HEK293 (cell line): ENCODE data around the gene TBX10.

Experiments
- CTCF ChIA-PET: fragments of 350-600 bp; formaldehyde crosslinking; extraction: SDS; loops from one replicate; lab custom pipeline; 2021; ENCODE audit warnings: antibody characterized with exemption; lab: Yijun Ruan, JAX
- POLR2A ChIA-PET: fragments of 300-600 bp; formaldehyde crosslinking; extraction: SDS; loops from one replicate; lab custom pipeline; 2020; ENCODE audit warnings: antibody characterized with exemption, inconsistent platforms; lab: Yijun Ruan, JAX
- H3K27ac ChIP-seq: fragments of 200-500 bp; sonication (Bioruptor generic); 2 replicates; pipeline ENCODE4 v1.5.1; 2014; ENCODE audit warnings: low read depth, low read length, control low read depth, inconsistent platforms; ENCODE audit errors: extremely low read depth
- H3K36me3 ChIP-seq, 2 experiments: fragments of 200-500 bp in 1 of 2; sonication (Bioruptor generic) in 1 of 2; 1 replicate in 1 of 2; 2 replicates in 1 of 2; pipeline ENCODE4 v1.5.1; 2014 to 2017; ENCODE audit warnings: inconsistent platforms in 2 of 2, low read length in 2 of 2; ENCODE audit not compliant: control insufficient read depth in 2 of 2, insufficient read depth in 1 of 2
- H3K4me1 ChIP-seq: fragments of 200-500 bp; sonication (Bioruptor generic); 2 replicates; pipeline ENCODE4 v1.5.1; 2014; ENCODE audit warnings: mild to moderate bottlenecking, low read length, inconsistent platforms; ENCODE audit not compliant: control insufficient read depth, insufficient read depth
- H3K4me3 ChIP-seq: 2 replicates; pipeline ENCODE4 v1.5.1; 2011; ENCODE audit warnings: low read depth, mild to moderate bottlenecking, control low read depth, low read length, moderate library complexity
- H3K9me3 ChIP-seq: fragments of 200-500 bp; sonication (Bioruptor generic); 2 replicates; pipeline ENCODE4 v1.5.1; 2014; ENCODE audit warnings: low read depth, low read length, inconsistent platforms; ENCODE audit not compliant: control insufficient read depth, insufficient read depth
- BCL11A ChIP-seq: fragments of 450-650 bp; formaldehyde crosslinking; IDR thresholded peaks from 2 replicates; pipeline ENCODE4 v1.5.1; 2016; ENCODE audit warnings: low read depth, missing biosample characterization, missing genetic modification characterization
- IKZF3 ChIP-seq: fragments of 450-650 bp; IDR thresholded peaks from 2 replicates; pipeline ENCODE4 v1.5.0; 2018; ENCODE audit warnings: missing biosample characterization, mild to moderate bottlenecking, missing genetic modification characterization, moderate library complexity
- KLF7 ChIP-seq: fragments of 450-650 bp; formaldehyde crosslinking; IDR thresholded peaks from 2 replicates; pipeline ENCODE4 v1.5.1; 2016; ENCODE audit warnings: missing biosample characterization, missing genetic modification characterization, borderline replicate concordance
- PRDM1 ChIP-seq: fragments of 450-650 bp; formaldehyde crosslinking; IDR thresholded peaks from 2 replicates; pipeline ENCODE4; 2016; ENCODE audit warnings: missing biosample characterization, missing genetic modification characterization
- YY1 ChIP-seq: fragments of 450-650 bp; formaldehyde crosslinking; IDR thresholded peaks from 2 replicates; pipeline ENCODE4 v1.5.1; 2018; ENCODE audit warnings: missing biosample characterization, missing genetic modification characterization
- ZBTB21 ChIP-seq: fragments of 450-650 bp; formaldehyde crosslinking; IDR thresholded peaks from 2 replicates; pipeline ENCODE4 v1.5.1; 2017; ENCODE audit warnings: missing biosample characterization, missing genetic modification characterization
- ZNF10 ChIP-seq: fragments of 450-650 bp; formaldehyde crosslinking; IDR thresholded peaks from 2 replicates; pipeline ENCODE4 v1.5.1; 2017; ENCODE audit warnings: missing biosample characterization, missing genetic modification characterization
- ZNF354C ChIP-seq: fragments of 450-650 bp; formaldehyde crosslinking; IDR thresholded peaks from 2 replicates; pipeline ENCODE4 v1.5.1; 2016; ENCODE audit warnings: missing biosample characterization, missing genetic modification characterization, low read depth, borderline replicate concordance
- ZNF366 ChIP-seq: fragments of 450-650 bp; formaldehyde crosslinking; conservative IDR thresholded peaks from 2 replicates; pipeline ENCODE4 v1.5.1; 2016; ENCODE audit warnings: missing biosample characterization, missing genetic modification characterization
- ZNF571 ChIP-seq: fragments of 450-650 bp; formaldehyde crosslinking; IDR thresholded peaks from 2 replicates; pipeline ENCODE4 v1.5.0; 2017; ENCODE audit warnings: missing biosample characterization, missing genetic modification characterization
- ZNF623 ChIP-seq: fragments of 450-650 bp; formaldehyde crosslinking; IDR thresholded peaks from 2 replicates; pipeline ENCODE4 v1.5.1; 2016; ENCODE audit warnings: missing biosample characterization, missing genetic modification characterization
- ZNF626 ChIP-seq: fragments of 450-650 bp; sonication (Bioruptor Pico); formaldehyde crosslinking; IDR thresholded peaks from 2 replicates; pipeline ENCODE4 v1.5.1; 2018; ENCODE audit warnings: missing biosample characterization, missing genetic modification characterization, inconsistent platforms
- TF ChIP-seq, protein P1 (sequence below): fragments of 450-650 bp; formaldehyde crosslinking; IDR thresholded peaks from 2 replicates; pipeline ENCODE4 v1.5.1; 2016; ENCODE audit warnings: missing biosample characterization, missing genetic modification characterization
- TF ChIP-seq, protein P2 (sequence below): fragments of 450-650 bp; formaldehyde crosslinking; IDR thresholded peaks from 2 replicates; pipeline ENCODE4 v1.5.1; 2016; ENCODE audit warnings: missing biosample characterization, missing genetic modification characterization, borderline replicate concordance

The TBX10 gene

DNA sequence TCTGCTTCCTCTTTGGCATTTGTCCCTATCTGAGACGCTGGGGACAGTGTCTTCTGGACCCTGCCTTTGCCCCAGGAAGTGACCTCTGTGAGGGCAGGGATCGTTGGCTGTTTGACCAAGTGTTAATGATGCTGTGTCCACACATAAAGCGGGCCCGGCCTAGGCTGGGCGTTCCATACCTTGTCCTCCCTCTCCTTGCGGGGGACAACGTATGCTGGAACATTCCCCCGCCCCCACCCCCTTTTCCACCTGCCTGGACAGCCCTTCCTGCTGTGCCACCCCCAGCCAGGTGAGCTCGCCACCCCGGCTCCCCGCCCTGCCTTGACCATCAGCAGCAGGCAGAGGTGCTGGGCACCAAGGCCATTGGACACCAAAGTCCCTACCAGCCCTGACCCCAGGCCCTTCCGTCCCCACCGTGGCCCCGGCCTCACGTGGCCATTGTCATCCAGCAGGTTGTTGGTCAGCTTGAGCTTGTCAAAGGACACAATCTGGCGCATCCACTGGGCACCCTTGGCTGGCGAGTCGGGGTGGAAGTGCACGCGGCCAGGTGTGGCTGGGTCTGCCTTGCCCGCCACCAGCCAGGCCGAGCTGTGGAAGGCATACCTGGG, 5.7 kb downstream of the TBX10 start:
- CTCF ChIA-PET = interaction anchor here (2.6 kb wide), 1 partner anchor 26 kb away, joined by 8 read pairs; no protein-coding TSS in a partner anchor
- no peak for TF ChIP-seq ZNF10 (tag by site-specific recombination)
- TF ChIP-seq PRDM1 (tag by site-specific recombination) = no peak
- no peak for TF ChIP-seq YY1 (tag by site-specific recombination)
- TF ChIP-seq, protein P1, sequence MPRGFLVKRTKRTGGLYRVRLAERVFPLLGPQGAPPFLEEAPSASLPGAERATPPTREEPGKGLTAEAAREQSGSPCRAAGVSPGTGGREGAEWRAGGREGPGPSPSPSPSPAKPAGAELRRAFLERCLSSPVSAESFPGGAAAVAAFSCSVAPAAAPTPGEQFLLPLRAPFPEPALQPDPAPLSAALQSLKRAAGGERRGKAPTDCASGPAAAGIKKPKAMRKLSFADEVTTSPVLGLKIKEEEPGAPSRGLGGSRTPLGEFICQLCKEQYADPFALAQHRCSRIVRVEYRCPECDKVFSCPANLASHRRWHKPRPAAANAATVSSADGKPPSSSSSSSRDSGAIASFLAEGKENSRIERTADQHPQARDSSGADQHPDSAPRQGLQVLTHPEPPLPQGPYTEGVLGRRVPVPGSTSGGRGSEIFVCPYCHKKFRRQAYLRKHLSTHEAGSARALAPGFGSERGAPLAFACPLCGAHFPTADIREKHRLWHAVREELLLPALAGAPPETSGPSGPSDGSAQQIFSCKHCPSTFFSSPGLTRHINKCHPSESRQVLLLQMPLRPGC (tag by site-specific recombination) = no peak
- TF ChIP-seq, protein P2, sequence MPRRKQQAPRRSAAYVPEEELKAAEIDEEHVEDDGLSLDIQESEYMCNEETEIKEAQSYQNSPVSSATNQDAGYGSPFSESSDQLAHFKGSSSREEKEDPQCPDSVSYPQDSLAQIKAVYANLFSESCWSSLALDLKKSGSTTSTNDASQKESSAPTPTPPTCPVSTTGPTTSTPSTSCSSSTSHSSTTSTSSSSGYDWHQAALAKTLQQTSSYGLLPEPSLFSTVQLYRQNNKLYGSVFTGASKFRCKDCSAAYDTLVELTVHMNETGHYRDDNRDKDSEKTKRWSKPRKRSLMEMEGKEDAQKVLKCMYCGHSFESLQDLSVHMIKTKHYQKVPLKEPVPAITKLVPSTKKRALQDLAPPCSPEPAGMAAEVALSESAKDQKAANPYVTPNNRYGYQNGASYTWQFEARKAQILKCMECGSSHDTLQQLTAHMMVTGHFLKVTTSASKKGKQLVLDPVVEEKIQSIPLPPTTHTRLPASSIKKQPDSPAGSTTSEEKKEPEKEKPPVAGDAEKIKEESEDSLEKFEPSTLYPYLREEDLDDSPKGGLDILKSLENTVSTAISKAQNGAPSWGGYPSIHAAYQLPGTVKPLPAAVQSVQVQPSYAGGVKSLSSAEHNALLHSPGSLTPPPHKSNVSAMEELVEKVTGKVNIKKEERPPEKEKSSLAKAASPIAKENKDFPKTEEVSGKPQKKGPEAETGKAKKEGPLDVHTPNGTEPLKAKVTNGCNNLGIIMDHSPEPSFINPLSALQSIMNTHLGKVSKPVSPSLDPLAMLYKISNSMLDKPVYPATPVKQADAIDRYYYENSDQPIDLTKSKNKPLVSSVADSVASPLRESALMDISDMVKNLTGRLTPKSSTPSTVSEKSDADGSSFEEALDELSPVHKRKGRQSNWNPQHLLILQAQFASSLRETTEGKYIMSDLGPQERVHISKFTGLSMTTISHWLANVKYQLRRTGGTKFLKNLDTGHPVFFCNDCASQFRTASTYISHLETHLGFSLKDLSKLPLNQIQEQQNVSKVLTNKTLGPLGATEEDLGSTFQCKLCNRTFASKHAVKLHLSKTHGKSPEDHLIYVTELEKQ (tag by site-specific recombination) = no peak
- no peak for TF ChIP-seq BCL11A (tag by site-specific recombination)
- no peak for TF ChIP-seq ZNF626 (tag by site-specific recombination)
- TF ChIP-seq ZNF366 = no peak
- no peak for TF ChIP-seq ZNF571 (tag by site-specific recombination)
- no peak for TF ChIP-seq KLF7 (tag by site-specific recombination)
- Histone ChIP-seq H3K4me3 (no peak overlapping the region), H3K27ac (no peak overlapping the region), H3K9me3 (no peaks in the 10 kb centered on the region), H3K4me1 (no peaks in the 10 kb centered on the region), H3K36me3 (no peaks in the 10 kb centered on the region)
- POLR2A ChIA-PET = interaction anchor here (0.6 kb wide), 1 partner anchor 17 kb away, joined by 5 read pairs; no protein-coding TSS in a partner anchor

DNA sequence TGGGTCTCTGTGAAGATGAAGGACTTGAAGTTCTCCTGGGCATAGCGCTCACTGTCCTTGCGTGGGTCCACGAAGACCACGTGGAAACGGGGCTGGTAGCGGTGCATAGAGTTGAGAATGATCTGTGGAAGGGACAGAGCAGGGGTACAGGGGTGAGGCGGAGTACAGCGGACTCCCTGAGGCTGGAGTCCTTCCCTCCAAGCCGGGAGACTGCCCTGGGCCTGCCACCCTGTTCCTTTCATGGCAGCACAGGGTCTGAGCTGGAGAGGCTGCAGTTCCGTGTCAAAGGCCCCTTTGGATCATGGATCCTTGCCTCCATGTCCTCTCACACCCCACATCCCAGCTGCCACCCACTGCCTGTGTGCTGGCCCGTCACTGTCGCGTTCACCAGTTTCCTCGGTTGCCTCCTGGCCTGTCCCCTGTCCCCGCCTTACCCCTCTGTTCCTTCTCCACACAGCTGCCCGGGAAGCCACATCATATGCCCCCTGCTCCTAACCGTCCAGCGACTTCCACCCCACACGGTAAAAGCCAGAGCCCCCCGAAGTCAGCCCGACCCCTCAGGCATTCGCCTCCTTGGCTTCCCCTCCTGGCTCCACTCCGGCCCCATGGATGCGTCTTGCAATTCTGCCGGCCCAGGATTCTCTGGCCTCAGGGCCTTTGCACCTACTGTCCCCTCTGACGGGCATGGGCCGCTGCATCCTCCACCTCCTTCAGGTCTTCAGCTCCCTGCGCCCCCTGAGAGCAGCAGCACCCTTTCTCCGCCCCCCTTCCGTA, 6.4 kb downstream of the TBX10 start:
- POLR2A ChIA-PET = no interaction called here

DNA sequence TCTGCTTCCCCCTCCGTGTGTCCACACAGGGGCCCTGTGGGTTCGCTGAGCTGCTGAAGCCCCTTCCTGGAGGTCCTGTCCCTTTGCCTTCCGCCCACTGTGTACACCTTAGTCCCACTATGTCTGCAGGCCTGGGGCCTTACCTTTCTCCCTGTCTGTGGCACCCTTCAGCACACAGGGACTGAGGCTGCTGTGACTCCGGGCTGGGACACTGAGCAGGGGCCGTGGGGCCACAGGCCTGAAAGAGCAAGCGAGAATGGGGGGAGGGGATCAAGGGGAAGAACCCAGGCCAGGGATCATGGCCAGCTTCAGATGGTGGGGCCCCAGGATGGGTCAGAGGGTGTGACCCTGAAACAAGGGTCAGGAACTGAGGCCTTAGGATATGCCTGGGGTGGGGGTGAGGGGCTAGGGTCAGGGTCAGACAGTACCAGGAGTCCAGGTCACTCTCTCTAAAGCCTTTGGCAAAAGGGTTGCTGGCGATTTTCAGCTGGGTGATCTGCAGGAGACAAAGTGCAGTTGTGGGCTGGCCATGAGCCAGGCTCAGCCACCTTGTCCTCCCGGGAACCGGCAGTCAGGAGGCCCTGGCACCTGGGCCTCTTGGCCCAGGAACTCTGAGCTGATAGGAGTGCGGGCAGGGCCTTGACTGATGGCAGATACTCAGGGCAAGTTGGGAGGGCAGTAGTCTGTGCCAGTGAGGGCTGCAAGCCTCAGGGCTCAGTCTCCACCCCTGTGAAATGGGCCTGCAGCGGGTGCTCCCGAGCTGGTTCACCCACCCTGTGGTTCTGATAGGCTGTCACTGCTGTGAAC, 7.2 kb downstream of the TBX10 start:
- H3K9me3 ChIP-seq = no peaks in the 10 kb centered on the region
- H3K4me1 ChIP-seq = no peaks in the 10 kb centered on the region
- no peak overlapping the region for H3K27ac ChIP-seq
- ChIA-PET POLR2A (no interaction called here), CTCF (interaction anchor here (0.5 to 2.6 kb wide), 6 partner anchors 27 to 201 kb away, joined by 3 to 8 read pairs (median 3); no protein-coding TSS in a partner anchor)
- TF ChIP-seq ZBTB21 (no peak), ZNF354C (tag by site-specific recombination) (no peak)
- H3K36me3 ChIP-seq = no peaks in the 10 kb centered on the region
- no peak overlapping the region for H3K4me3 ChIP-seq

More for the DNA sequence above, 6.4 kb downstream of the TBX10 start:
- Histone ChIP-seq H3K4me3 (no peak overlapping the region), H3K4me1 (no peaks in the 10 kb centered on the region), H3K36me3 (no peaks in the 10 kb centered on the region), H3K27ac (no peak overlapping the region), H3K9me3 (no peaks in the 10 kb centered on the region)
- CTCF ChIA-PET = interaction anchor here (1.0 to 2.6 kb wide), 2 partner anchors 26 to 59 kb away, joined by 3 to 8 read pairs; no protein-coding TSS in a partner anchor
- TF ChIP-seq ZNF623 (peak; percentile 93), IKZF3 (no peak)
- TF ChIP-seq, all 188 proteins: peak for 1
